Coronary artery (tissue), 2 donors: ENCODE results near the gene LTK.

ENCODE experiments used
- DNase-seq: peaks from one replicate; pipeline ENCODE4 v3.0.0-alpha.2; 2017; ENCODE audit warnings: low spot score
- H3K27ac ChIP-seq, 2 donors: fragments of 200-600 bp; sonication (generic); one replicate each; pipeline ENCODE4 v1.5.1; 2016 to 2019
- H3K4me3 ChIP-seq: fragments of 200-600 bp; sonication (generic); 2 replicates; pipeline ENCODE4 v1.5.1; 2016; ENCODE audit warnings: mild to moderate bottlenecking, moderate library complexity
- CTCF ChIP-seq: fragments of 200-600 bp; sonication (generic); IDR thresholded peaks from one replicate; pipeline ENCODE4 v1.5.1; 2019; ENCODE audit warnings: antibody characterized with exemption

LTK gene

GRCh38 chr15:41550066-41550775, 36.6 kb upstream of the LTK start:
- Histone ChIP-seq H3K27ac (no peak overlapping the region), H3K4me3 (no peak overlapping the region)
- TF ChIP-seq CTCF, result no peak
- no peak for DNase-seq

- Histone ChIP-seq H3K27ac (no peak overlapping the region), H3K4me3 (no peak overlapping the region)
- no peak for DNase-seq
- no peak for TF ChIP-seq CTCF
These were observed 33.5 kb upstream of the LTK start for GRCh38 chr15:41546851-41547786.

GRCh38 chr15:41545218-41545617, 31.6 kb upstream of the LTK start:
- TF ChIP-seq CTCF, result no peak
- DNase-seq, result no peak
- Histone ChIP-seq H3K27ac (no peak overlapping the region), H3K4me3 (no peak overlapping the region)

- TF ChIP-seq CTCF, result no peak
- H3K4me3 ChIP-seq, result peak overlapping the region; percentile 97
- H3K27ac ChIP-seq, result peak overlapping the region in 1 of 2 donors; percentile 77
- DNase-seq, result no peak
These were observed 31.0 kb upstream of the LTK start for GRCh38 chr15:41544650-41545015.

- DNase-seq, result no peak
- peak overlapping the region; percentile 97 for H3K4me3 ChIP-seq
- H3K27ac ChIP-seq, result peak overlapping the region in 1 of 2 donors; percentile 77
- TF ChIP-seq CTCF, result no peak
These were observed 29.9 kb upstream of the LTK start for GRCh38 chr15:41543521-41543870.

GRCh38 chr15:41536866-41537265, 23.2 kb upstream of the LTK start:
- H3K27ac ChIP-seq, result no peak overlapping the region
- DNase-seq, result no peak
- no peak overlapping the region for H3K4me3 ChIP-seq
- no peak for TF ChIP-seq CTCF

GRCh38 chr15:41535544-41535943, 21.9 kb upstream of the LTK start:
- Histone ChIP-seq H3K27ac (no peak overlapping the region), H3K4me3 (no peak overlapping the region)
- DNase-seq, result no peak
- no peak for TF ChIP-seq CTCF
